ENCODE measurements around the gene FBXW12. TPM values are rescaled to one million over a fixed set of nuclear protein-coding genes. Genes with fewer than 3 reads are reported as not detected.

The FBXW12 gene
- total and polyA plus RNA-seq, 2 of the 8 experiments (the other 6 are each of a cell fraction or from before 2014, with no cell fraction given), result 0.35 to 0.85 TPM

DNA sequence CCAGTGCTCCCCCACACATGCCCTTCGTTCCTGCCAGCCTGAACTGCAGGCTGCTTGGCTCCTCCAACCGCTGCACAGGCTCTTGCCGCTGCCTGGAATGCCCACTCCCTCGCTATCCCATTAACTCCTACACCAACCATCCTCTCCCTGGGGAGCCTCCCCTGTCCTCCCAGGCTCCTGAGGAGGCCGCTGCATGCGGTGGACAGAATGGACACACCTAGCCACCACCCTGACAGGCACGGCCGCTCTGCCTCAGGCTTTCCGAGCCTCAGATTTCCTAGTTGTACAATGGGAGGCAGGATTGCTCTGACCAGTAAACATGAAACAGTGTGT lies 55.6 kb downstream of the FBXW12 start:
- CTCF ChIA-PET (ENCODE audit: partially characterized antibody), result interaction anchor here (0.9 to 5.4 kb wide), 4 partner anchors 9 to 153 kb away, joined by 3 to 34 read pairs (median 20); no protein-coding TSS in a partner anchor
- peaks cover 32 to 72% of the 10 kb centered on the region in 2 experiments for H3K79me2 ChIP-seq (ENCODE audit: control insufficient read depth in 1 of 2, insufficient read depth in 2 of 2, low read length in 2 of 2)
- H2BK12ac ChIP-seq (ENCODE audit: low read depth, low read length), result peak overlapping the region; percentile 33; the same call in 1 of the 2 replicates
- H3K27ac ChIP-seq (ENCODE audit: low read depth, low read length), result peak overlapping the region; percentile 34; the same call in 1 of the 2 replicates
- peak overlapping the region in 3 of 4 experiments; percentile 67 to 96 (median 93); a peak in 4 of 7 replicates for H3K9ac ChIP-seq (replicated peaks in 1 of 4; ENCODE audit: extremely low read depth in 1 of 4, low read depth in 3 of 4, low read length in 3 of 4)
- H2AK5ac ChIP-seq (ENCODE audit: low read depth, low read length), result peak overlapping the region; percentile 90
- H4K8ac ChIP-seq (ENCODE audit: extremely low read depth, insufficient read depth, low read length), result no peak overlapping the region; the same call in 1 of the 2 replicates
- no peak overlapping the region; the same call in 1 of the 2 replicates for H2BK20ac ChIP-seq (ENCODE audit: low read length)
- H2AFZ ChIP-seq (ENCODE audit: low read length), result no peak overlapping the region
- H3K27me3 ChIP-seq (replicated peaks in 1 of 4; ENCODE audit: control insufficient read depth in 3 of 4, extremely low read depth in 1 of 4, insufficient read depth in 3 of 4, low read length in 3 of 4), result no peaks in the 10 kb centered on the region
- H3K4me1 ChIP-seq (replicated peaks in 1 of 4; ENCODE audit: control insufficient read depth in 3 of 4, insufficient read depth in 4 of 4, low read length in 3 of 4), result peaks cover 7 to 43% (median 22%) of the 10 kb centered on the region in 4 experiments
- H3K4me3 ChIP-seq (ENCODE audit: extremely low read depth in 1 of 4, insufficient read depth in 2 of 4, low read depth in 3 of 4, low read length in 4 of 4), result peak overlapping the region in 3 of 4 experiments; percentile 66 to 85 (median 75); a peak in 7 of 8 replicates
- H3K4me2 ChIP-seq (ENCODE audit: insufficient read depth in 1 of 2, low read depth in 2 of 2, low read length in 2 of 2), result peak overlapping the region; percentile 91 to 98
- H3K79me1 ChIP-seq (ENCODE audit: low read depth, low read length), result peaks cover 42% of the 10 kb centered on the region
- H3K4ac ChIP-seq (replicated peaks; ENCODE audit: insufficient read length, low read depth, low read length), result peak overlapping the region; percentile 58
- 0 out of 2 replicates have a peak overlapping the region, but pooled peaks have one; percentile 4 for H3K18ac ChIP-seq (ENCODE audit: extremely low read depth, low read length)
- H2BK5ac ChIP-seq (ENCODE audit: low read depth, low read length), result peak overlapping the region; percentile 82
- no peak overlapping the region for H3K23ac ChIP-seq (ENCODE audit: insufficient read length)
- no peak overlapping the region for H3K56ac ChIP-seq (replicated peaks; ENCODE audit: insufficient read length, low read depth, low read length)
- H3K36me3 ChIP-seq (ENCODE audit: control insufficient read depth in 2 of 4, insufficient read depth in 4 of 4, low read length in 3 of 4), result peaks cover 7 to 15% (median 10%) of the 10 kb centered on the region in 4 experiments; a peak in 6 of 8 replicates
- no peak overlapping the region for H2BK120ac ChIP-seq (replicated peaks; ENCODE audit: low read depth, low read length)
- H3K14ac ChIP-seq (ENCODE audit: insufficient read length), result no peak overlapping the region
- peaks cover 13% of the 10 kb centered on the region for H3K23me2 ChIP-seq (ENCODE audit: low read depth, low read length)
- FAIRE-seq, result no peak
- H2BK15ac ChIP-seq (ENCODE audit: low read length), result peak overlapping the region; percentile 88
- DNase-seq (ENCODE audit: low read depth in 1 of 2, low spot score in 2 of 2), result no peak
- peak overlapping the region; percentile 53 for H4K91ac ChIP-seq (replicated peaks; ENCODE audit: insufficient read length, low read length)
- H4K5ac ChIP-seq (ENCODE audit: insufficient read length, low read depth, low read length), result no peak overlapping the region
- peaks cover 14 to 29% of the 10 kb centered on the region in 2 experiments for H4K20me1 ChIP-seq (replicated peaks in 1 of 2; ENCODE audit: control insufficient read depth in 1 of 2, insufficient read depth in 2 of 2, low read length in 2 of 2)
- 85% methylated on average over 9 of the region's 9 CpGs; no CpG with 5 or more reads in 1 of the 2 experiments for WGBS, 2 experiments (ENCODE audit: extremely low coverage in 1 of 2, insufficient coverage in 1 of 2, insufficient read length in 1 of 2, insufficient replicate concordance in 2 of 2, low coverage in 1 of 2, low lambda C conversion rate in 2 of 2, missing lambda C conversion rate in 1 of 2)
- POLR2A ChIA-PET (ENCODE audit: partially characterized antibody), result interaction anchor here (0.6 to 31.5 kb wide), 14 partner anchors 7 to 233 kb away, joined by 3 to 650 read pairs (median 6); partner anchors contain the start of genes ATRIP, CCDC51, FBXW12 and TMA7
- H3K9me3 ChIP-seq (ENCODE audit: insufficient read depth in 2 of 2, low read depth in 1 of 2, low read length in 1 of 2), result no peaks in the 10 kb centered on the region
- TF ChIP-seq KDM4A (IDR thresholded peaks at IDR 0.05; ENCODE audit: low read depth, low read length, severe bottlenecking) (no peak), SUZ12 (IDR thresholded peaks at IDR 0.05; ENCODE audit: low read length) (no peak), EGR1 (IDR thresholded peaks at IDR 0.05; ENCODE audit: borderline replicate concordance, low read depth, low read length) (no peak), BRCA1 (IDR thresholded peaks at IDR 0.05; ENCODE audit: low read depth, low read length) (no peak)

Measured in H1 (cell line).